GM19463 (cell line): ENCODE results near the gene SLC4A3.

ENCODE experiments used
- ATAC-seq: cut with Tn5 transposase; IDR thresholded peaks from one replicate; pipeline ENCODE4 v1.9.1; 2021; ENCODE audit warnings: mild to moderate bottlenecking, moderate library complexity; ENCODE audit not compliant: unreplicated experiment

SLC4A3 gene

DNA sequence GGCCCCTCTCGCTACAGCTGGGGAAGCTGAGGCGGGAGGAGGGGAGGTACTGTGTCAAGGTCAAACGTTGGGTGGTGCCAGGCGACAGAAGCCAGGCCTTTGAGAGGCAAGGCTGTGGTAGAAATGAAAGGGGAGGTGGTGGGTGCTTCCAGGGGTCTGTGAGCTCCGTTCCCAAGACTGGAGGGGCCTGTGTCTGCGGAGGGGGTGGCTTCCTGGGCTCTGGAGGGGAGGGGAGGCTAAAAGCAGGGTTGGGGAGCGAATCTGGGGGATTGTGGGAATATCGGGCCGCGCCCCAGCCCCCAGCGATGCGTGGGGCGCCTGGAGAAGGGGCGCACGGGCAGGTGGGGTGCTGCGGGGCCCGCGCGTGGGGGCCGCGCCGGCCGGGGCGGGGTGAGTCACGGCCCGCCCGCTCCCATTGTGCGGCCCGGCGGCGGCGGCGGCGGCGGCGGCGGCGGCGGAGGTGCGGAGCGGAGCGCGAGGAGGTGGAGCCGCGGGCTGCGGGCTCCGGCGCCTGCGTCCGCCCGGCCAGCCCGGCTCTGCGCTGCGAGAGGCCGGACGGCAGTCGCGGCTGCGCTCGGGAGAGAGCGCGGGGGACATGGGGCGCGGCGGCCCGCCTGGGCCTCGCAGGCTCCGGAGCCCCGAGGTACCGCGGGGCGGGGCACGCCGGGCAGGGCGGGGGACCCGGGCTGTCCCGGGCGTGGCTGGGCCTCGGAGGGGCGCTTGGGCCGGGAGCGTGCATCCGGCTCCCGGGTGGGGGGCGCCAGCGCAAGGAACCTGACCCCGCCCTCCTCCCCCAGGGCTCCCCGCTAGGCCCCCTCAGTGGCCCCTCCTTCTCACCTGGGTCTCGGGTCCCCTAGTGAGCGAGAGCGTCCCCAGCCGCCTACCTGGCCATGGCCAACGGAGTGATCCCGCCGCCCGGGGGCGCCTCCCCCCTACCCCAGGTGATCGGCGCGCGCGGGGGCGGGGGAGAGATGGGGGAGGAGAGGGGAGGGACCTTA lies at the start of gene SLC4A3:
Gene SLC4A3 (plus strand): TSS at position 528 of the 998 bp plus-strand sequence. CDS start 363 bp downstream, at position 891.
- ATAC-seq, result no peak

DNA sequence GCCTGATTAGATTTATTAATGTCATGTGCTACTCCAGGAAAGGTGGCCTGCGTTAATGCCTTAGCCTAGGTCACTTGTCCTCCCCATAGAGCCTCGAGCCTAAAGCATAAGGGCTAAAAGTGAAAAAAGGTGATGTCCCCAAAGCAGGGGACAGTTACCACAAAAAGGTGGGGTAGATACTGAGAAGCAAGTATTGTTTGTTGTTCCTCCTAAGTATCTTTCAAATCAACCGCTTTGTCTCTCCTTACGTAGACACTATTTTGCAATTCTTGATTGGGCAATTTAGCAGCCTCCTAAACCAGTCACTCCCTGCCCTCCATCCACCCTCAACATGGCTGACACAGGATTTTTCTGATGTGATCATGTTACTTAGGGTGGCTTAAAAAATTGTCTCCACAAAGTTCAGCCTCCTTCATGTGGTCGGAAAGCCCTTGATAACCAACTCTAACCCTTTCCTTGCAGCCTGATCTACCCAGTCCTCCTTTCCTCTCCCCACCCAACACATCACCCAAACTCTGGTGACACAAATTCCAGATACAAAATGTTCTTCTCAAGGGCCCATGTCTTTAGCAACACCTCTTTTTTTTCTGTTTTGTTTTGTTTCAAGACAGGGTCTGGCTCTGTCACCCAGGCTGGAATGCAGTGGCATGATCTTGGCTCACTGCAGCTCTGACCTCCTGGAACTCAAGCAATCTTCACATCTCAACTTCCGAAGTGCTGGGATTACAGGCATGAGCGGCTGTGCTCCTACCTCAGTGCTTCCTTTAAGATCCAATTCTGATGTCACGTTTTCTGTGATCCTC lies 48.4 kb upstream of the SLC4A3 start:
- no peak for ATAC-seq

DNA sequence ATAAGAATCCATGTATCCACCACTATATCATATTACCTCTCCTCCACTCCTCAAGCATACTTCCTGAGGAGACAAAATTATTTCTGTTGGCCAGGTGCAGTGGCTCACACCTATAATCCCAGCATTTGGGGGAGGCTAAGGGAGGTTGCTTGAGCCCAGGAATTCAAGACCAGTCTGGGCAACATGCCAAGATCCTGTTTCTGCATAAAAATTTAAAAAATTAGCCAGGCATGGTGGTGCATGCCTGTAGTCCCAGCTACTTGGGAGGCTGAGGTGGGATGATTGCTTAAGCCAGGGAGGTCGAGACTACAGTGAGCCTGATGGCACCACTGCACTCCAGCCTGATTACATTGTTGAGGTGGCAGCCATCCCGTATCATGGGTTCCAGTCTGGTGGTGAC lies 46.1 kb upstream of the SLC4A3 start:
- ATAC-seq, result no peak

GRCh38 chr2:219591091-219591490 lies 36.3 kb upstream of the SLC4A3 start:
- no peak for ATAC-seq

DNA sequence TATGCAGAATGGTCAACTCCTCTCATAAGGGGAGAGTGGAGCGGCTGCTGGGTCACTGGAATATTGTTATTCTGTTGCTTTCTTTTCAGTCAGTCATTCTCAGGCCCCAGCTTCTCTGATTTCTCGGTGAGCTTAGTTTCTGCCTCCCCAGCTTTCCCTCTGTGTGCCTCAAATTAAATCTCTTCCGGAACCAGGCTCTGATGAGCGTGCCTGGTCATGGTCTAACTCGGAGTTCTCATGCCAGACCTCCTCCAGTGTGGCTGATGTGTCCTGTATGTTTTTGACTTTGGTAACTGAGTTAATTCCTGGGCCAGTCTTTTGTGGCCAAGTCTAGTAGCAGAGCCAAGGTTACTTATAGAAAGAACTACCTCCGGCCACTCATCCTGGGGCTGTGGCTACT lies 34.7 kb upstream of the SLC4A3 start:
- ATAC-seq, result no peak

DNA sequence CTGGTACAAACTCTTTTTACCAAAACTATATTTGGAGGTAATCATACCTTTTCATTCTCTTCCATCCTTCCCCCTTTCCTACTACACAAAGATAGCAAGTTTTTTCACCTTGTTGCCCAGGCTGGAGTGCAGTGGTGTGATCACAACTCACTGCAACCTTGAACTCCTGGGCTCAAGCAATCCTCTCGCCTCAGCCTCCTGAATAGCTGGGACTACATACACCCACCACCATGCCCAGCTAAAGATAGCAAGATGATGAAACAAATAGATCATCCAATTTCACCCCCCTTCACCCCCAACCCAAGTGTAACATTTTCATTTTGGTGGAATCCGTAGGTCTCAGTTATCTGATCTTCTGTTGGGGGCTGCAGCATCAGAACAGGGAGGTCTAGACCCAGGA lies 34.3 kb upstream of the SLC4A3 start:
- ATAC-seq, result no peak

- ATAC-seq, result no peak
These were observed 32.2 kb upstream of the SLC4A3 start for GRCh38 chr2:219595256-219595655.

GRCh38 chr2:219596954-219597551 lies 30.4 kb upstream of the SLC4A3 start:
- peak; percentile 1 for ATAC-seq

DNA sequence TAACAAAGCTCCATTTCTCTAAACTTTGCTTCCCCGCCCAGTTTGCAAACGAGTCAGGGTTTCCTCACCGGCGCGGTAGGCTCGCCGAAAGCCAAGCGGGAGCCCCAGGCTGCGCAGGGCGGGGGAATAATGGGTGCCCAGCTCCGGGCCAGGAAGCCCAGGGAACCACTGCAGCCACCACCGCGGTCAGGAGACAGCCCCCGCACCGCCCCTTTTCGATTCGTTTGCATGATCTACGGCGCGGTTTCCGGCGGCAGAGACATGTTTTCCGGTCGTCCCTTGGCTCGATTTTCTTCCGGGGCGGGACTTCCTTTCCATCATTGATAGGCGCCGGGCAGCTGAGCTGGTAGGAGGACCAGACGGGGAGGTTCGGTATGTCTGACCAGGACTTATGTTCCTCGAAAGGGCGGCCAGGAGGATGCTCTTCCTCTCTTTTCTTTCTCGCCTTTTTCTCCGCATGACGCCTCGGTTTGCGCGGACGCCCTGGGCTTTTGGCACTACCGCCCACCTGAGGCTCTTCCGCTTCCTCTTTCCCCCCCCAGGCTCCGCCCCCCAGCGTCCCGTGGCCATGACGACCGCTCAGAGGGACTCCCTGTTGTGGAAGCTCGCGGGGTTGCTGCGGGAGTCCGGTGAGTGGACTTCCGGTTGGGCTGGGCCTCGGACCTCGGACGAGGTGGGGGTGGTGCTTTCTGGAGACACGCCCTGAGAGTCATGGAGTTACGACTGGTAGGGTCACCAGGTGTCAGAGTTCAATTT lies 29.7 kb upstream of the SLC4A3 start, which contains the start of gene STK11IP:
Gene STK11IP (plus strand): TSS at position 306 of the 756 bp plus-strand sequence. CDS start 263 bp downstream, at position 569.
- ATAC-seq, result peak; percentile 89

- no peak for ATAC-seq
These were observed 28.9 kb upstream of the SLC4A3 start for GRCh38 chr2:219598308-219599078.

GRCh38 chr2:219603771-219604170 lies 23.7 kb upstream of the SLC4A3 start:
- ATAC-seq, result no peak

GRCh38 chr2:219605607-219605954 lies 21.8 kb upstream of the SLC4A3 start:
- ATAC-seq, result no peak

- ATAC-seq, result no peak
These were observed 19.5 kb upstream of the SLC4A3 start for GRCh38 chr2:219607931-219608330.

DNA sequence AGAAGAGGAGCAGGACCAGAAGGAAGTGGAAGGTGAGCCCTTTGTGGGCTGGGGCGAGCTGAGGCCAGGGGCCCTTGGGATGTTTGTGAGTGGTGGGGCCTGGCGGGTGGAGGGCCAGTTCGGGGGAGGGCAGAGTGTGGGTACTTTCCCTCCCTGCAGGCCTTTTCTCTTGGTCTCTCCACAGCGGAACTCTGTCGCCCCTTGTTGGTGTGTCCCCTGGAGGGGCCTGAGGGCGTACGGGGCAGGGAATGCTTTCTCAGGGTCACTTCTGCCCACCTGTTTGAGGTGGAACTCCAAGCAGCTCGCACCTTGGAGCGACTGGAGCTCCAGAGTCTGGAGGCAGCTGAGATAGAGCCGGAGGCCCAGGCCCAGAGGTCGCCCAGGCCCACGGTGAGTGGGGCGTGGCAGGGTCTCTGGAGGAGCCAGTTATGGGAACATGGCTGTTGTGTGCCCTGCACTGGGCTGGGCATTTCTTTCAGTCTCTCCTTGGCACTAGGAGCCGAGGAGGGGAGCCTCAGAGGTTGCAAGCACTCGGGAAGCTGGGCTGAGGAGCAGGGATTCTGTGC lies 18.9 kb upstream of the SLC4A3 start:
- ATAC-seq, result no peak

- no peak for ATAC-seq
These were observed 18.2 kb upstream of the SLC4A3 start for GRCh38 chr2:219609149-219609750.

GRCh38 chr2:219611306-219611705 lies 16.1 kb upstream of the SLC4A3 start:
- no peak for ATAC-seq

GRCh38 chr2:219611866-219612576 lies 15.4 kb upstream of the SLC4A3 start:
- no peak for ATAC-seq

DNA sequence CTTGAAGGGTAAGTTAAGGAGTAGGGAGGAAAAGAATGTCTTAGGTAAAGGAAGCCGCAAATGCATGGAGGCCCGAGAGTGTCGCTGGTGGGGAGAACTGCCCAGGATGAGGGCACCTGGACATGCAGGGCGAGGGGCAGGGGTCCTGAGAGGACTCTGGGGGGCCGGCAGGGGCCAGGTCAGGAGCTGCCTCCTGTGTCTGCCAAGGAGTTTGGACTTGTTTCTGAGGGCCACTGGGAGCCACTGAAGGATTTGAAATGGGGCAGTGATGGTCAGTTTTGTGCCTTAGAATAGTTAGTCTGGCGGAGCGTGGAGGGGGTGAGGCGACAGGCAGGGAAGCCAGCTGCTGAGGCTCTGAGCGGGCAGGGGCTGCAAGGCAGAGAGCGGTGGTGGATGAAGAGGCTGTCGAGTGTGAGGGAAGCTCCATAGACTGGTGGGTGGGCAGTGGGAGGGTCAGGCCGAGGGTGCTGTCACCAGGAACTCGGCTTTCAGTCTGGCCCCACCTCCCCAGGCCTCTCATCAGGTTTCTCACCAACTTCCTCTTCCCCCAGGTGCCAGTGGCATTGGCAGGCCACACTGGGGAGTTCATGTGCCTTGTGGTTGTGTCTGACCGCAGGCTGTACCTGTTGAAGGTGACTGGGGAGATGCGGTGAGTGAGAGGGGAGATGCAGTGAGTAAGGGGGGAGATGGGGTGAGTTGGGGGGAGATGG lies 14.7 kb upstream of the SLC4A3 start:
- ATAC-seq, result peak; percentile 72
